HepG2 (cell line): ENCODE measurements around the gene SRRM2. TPM values are rescaled to one million over a fixed set of nuclear protein-coding genes. Genes with fewer than 3 reads are reported as not detected.
A peak's percentile ranks its signal among the peaks of the same experiment; 100 is the strongest.

ENCODE experiments used
- EHMT2 ChIP-seq: fragments of 200-600 bp; sonication (generic); IDR thresholded peaks from 2 replicates; pipeline ENCODE4 v1.7.0; 2017; ENCODE audit warnings: antibody characterized with exemption, low read depth, low read length, borderline replicate concordance
- GLI4 ChIP-seq: sonication (generic); formaldehyde crosslinking; IDR thresholded peaks from 2 replicates; pipeline ENCODE4 v1.5.1; 2020; ENCODE audit warnings: missing genetic modification reagents, mild to moderate bottlenecking, moderate library complexity, borderline replicate concordance
- POLR2G ChIP-seq: fragments of 200-400 bp; formaldehyde crosslinking; IDR thresholded peaks from 2 replicates; pipeline ENCODE4 v1.6.1; 2018; ENCODE audit warnings: mild to moderate bottlenecking, low read depth, low read length, moderate library complexity
- SSRP1 ChIP-seq: IDR thresholded peaks from 2 replicates; pipeline ENCODE4 v1.6.1; 2016; ENCODE audit warnings: control low read depth
- SUZ12 ChIP-seq: fragments of 150-350 bp; IDR thresholded peaks from 2 replicates; pipeline ENCODE4 v1.6.1; 2014; ENCODE audit warnings: low read depth, low read length
- ZNF10 ChIP-seq: sonication (generic); formaldehyde crosslinking; IDR thresholded peaks from 2 replicates; pipeline ENCODE4 v1.4.0; 2020; ENCODE audit warnings: mild to moderate bottlenecking, low read depth, missing genetic modification reagents, borderline replicate concordance
- ZNF768 ChIP-seq: sonication (generic); formaldehyde crosslinking; IDR thresholded peaks from 2 replicates; pipeline ENCODE4 v1.4.0; 2020; ENCODE audit warnings: missing genetic modification reagents
- polyA plus RNA-seq, 8 experiments: library from polyadenylated mRNA; depleted of rRNA in 3 of 8; stranded (reverse) in 7 of 8; unstranded in 1 of 8; fragments of >200 nt; fragmentation: Illumina TruSeq in 4 of 8; extraction: Trizol in 4 of 8; gene quantifications; 2 replicates each; pipeline versions ENCODE4 v1.2.1 to v1.2.3, GENCODE V29; 2011 to 2016; ENCODE audit warnings: low read depth in 4 of 8, missing spikeins in 1 of 8, mixed read lengths in 1 of 8; ENCODE audit not compliant: insufficient read depth in 1 of 8
- total RNA-seq, 5 experiments: library from RNA; depleted of rRNA; stranded (reverse); fragments of >200 nt; fragmentation: Illumina TruSeq; extraction: Trizol; gene quantifications; 2 replicates each; pipeline ENCODE4 v1.2.3, GENCODE V29; 2016; ENCODE audit warnings: low read depth in 1 of 5
- TF ChIP-seq, protein P1 (sequence below): sonication (generic); formaldehyde crosslinking; IDR thresholded peaks from 2 replicates; pipeline ENCODE4 v1.5.0; 2020; ENCODE audit warnings: missing genetic modification reagents
- TF ChIP-seq, protein P2 (sequence below): sonication (generic); formaldehyde crosslinking; IDR thresholded peaks from 2 replicates; pipeline ENCODE4 v1.4.0; 2020; ENCODE audit warnings: missing genetic modification reagents, mild to moderate bottlenecking, borderline replicate concordance
- TF ChIP-seq, protein P3 (sequence below): sonication (generic); formaldehyde crosslinking; IDR thresholded peaks from 2 replicates; pipeline ENCODE4 v1.4.0; 2020; ENCODE audit warnings: low read depth, mild to moderate bottlenecking, missing genetic modification reagents
- TF ChIP-seq, protein P4 (sequence below): sonication (generic); formaldehyde crosslinking; IDR thresholded peaks from 2 replicates; pipeline ENCODE4 v1.4.0; 2020; ENCODE audit warnings: missing genetic modification reagents, borderline replicate concordance
- TF ChIP-seq, protein P5 (sequence below): IDR thresholded peaks from 2 replicates; pipeline ENCODE4 v1.6.1; 2016; ENCODE audit warnings: low read depth, missing genetic modification reagents, missing compliant biosample characterization

The SRRM2 gene
- total and polyA plus RNA-seq, 2 of the 13 experiments (the other 11 are each of a cell fraction or from before 2014, with no cell fraction given), result 50.4 to 112 TPM

DNA sequence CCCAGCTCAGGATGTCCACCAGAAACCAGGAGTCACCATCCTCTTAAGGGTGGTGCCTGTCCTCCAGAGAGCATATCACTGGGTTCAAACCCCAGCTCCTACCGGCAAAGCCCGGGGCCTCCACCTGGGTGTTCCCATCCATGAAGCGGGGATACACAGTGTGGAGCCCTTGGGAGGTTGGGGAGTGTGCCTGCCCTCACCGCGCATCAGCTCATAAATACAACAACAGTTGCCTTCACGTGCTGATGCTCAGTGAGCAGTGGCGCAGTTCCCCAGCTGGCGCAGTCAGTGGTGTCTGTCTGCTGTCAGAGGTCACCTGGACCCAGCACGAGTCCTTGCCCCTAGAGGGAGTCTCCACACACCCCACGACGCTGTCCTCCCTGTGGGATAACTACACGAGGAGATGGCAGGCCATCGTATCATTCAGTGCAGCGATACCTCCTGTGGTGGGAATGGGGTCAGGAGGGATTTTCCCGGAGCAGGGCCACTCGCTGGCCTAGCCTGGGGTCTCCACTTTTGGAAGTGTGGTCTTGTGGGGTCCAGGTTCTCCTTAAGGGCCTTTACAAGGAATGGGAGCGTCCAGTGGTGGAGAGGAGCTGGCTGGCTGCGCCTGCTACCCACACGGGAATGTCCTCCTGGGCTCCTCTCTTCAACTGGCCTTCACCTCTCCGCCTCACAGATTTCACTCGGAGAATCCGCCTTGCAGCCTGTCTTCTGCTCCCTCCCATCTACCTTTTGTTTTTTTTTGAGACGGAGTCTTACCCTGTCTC, 26.9 kb downstream of the SRRM2 start (continued):
- TF ChIP-seq, protein P1, sequence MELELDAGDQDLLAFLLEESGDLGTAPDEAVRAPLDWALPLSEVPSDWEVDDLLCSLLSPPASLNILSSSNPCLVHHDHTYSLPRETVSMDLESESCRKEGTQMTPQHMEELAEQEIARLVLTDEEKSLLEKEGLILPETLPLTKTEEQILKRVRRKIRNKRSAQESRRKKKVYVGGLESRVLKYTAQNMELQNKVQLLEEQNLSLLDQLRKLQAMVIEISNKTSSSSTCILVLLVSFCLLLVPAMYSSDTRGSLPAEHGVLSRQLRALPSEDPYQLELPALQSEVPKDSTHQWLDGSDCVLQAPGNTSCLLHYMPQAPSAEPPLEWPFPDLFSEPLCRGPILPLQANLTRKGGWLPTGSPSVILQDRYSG (CRISPR knock-in tag), result no peak
- TF ChIP-seq, protein P2, sequence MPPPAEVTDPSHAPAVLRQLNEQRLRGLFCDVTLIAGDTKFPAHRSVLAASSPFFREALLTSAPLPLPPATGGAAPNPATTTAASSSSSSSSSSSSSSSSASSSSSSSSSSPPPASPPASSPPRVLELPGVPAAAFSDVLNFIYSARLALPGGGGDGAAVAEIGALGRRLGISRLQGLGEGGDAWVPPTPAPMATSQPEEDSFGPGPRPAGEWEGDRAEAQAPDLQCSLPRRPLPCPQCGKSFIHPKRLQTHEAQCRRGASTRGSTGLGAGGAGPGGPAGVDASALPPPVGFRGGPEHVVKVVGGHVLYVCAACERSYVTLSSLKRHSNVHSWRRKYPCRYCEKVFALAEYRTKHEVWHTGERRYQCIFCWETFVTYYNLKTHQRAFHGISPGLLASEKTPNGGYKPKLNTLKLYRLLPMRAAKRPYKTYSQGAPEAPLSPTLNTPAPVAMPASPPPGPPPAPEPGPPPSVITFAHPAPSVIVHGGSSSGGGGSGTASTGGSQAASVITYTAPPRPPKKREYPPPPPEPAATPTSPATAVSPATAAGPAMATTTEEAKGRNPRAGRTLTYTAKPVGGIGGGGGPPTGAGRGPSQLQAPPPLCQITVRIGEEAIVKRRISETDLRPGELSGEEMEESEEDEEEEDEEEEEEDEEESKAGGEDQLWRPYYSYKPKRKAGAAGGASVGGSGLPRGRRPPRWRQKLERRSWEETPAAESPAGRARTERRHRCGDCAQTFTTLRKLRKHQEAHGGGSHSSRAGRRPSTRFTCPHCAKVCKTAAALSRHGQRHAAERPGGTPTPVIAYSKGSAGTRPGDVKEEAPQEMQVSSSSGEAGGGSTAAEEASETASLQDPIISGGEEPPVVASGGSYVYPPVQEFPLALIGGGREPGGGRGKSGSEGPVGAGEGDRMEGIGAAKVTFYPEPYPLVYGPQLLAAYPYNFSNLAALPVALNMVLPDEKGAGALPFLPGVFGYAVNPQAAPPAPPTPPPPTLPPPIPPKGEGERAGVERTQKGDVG (CRISPR knock-in tag), result no peak
- TF ChIP-seq SUZ12 (no peak), POLR2G (peak; percentile 56), ZNF768 (CRISPR knock-in tag) (no peak), GLI4 (CRISPR knock-in tag) (no peak), SSRP1 (CRISPR knock-in tag) (no peak), EHMT2 (no peak), ZNF10 (no peak)
- TF ChIP-seq, protein P3, sequence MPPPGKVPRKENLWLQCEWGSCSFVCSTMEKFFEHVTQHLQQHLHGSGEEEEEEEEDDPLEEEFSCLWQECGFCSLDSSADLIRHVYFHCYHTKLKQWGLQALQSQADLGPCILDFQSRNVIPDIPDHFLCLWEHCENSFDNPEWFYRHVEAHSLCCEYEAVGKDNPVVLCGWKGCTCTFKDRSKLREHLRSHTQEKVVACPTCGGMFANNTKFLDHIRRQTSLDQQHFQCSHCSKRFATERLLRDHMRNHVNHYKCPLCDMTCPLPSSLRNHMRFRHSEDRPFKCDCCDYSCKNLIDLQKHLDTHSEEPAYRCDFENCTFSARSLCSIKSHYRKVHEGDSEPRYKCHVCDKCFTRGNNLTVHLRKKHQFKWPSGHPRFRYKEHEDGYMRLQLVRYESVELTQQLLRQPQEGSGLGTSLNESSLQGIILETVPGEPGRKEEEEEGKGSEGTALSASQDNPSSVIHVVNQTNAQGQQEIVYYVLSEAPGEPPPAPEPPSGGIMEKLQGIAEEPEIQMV, result no peak
- TF ChIP-seq, protein P4, sequence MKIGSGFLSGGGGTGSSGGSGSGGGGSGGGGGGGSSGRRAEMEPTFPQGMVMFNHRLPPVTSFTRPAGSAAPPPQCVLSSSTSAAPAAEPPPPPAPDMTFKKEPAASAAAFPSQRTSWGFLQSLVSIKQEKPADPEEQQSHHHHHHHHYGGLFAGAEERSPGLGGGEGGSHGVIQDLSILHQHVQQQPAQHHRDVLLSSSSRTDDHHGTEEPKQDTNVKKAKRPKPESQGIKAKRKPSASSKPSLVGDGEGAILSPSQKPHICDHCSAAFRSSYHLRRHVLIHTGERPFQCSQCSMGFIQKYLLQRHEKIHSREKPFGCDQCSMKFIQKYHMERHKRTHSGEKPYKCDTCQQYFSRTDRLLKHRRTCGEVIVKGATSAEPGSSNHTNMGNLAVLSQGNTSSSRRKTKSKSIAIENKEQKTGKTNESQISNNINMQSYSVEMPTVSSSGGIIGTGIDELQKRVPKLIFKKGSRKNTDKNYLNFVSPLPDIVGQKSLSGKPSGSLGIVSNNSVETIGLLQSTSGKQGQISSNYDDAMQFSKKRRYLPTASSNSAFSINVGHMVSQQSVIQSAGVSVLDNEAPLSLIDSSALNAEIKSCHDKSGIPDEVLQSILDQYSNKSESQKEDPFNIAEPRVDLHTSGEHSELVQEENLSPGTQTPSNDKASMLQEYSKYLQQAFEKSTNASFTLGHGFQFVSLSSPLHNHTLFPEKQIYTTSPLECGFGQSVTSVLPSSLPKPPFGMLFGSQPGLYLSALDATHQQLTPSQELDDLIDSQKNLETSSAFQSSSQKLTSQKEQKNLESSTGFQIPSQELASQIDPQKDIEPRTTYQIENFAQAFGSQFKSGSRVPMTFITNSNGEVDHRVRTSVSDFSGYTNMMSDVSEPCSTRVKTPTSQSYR (CRISPR knock-in tag), result no peak
- TF ChIP-seq, protein P5, sequence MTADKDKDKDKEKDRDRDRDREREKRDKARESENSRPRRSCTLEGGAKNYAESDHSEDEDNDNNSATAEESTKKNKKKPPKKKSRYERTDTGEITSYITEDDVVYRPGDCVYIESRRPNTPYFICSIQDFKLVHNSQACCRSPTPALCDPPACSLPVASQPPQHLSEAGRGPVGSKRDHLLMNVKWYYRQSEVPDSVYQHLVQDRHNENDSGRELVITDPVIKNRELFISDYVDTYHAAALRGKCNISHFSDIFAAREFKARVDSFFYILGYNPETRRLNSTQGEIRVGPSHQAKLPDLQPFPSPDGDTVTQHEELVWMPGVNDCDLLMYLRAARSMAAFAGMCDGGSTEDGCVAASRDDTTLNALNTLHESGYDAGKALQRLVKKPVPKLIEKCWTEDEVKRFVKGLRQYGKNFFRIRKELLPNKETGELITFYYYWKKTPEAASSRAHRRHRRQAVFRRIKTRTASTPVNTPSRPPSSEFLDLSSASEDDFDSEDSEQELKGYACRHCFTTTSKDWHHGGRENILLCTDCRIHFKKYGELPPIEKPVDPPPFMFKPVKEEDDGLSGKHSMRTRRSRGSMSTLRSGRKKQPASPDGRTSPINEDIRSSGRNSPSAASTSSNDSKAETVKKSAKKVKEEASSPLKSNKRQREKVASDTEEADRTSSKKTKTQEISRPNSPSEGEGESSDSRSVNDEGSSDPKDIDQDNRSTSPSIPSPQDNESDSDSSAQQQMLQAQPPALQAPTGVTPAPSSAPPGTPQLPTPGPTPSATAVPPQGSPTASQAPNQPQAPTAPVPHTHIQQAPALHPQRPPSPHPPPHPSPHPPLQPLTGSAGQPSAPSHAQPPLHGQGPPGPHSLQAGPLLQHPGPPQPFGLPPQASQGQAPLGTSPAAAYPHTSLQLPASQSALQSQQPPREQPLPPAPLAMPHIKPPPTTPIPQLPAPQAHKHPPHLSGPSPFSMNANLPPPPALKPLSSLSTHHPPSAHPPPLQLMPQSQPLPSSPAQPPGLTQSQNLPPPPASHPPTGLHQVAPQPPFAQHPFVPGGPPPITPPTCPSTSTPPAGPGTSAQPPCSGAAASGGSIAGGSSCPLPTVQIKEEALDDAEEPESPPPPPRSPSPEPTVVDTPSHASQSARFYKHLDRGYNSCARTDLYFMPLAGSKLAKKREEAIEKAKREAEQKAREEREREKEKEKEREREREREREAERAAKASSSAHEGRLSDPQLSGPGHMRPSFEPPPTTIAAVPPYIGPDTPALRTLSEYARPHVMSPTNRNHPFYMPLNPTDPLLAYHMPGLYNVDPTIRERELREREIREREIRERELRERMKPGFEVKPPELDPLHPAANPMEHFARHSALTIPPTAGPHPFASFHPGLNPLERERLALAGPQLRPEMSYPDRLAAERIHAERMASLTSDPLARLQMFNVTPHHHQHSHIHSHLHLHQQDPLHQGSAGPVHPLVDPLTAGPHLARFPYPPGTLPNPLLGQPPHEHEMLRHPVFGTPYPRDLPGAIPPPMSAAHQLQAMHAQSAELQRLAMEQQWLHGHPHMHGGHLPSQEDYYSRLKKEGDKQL (CRISPR knock-in tag), result no peak
